Endodermal cell (in vitro differentiated cells): ENCODE data around the gene SEC11C. TPM values are rescaled to one million over a fixed set of nuclear protein-coding genes. Genes with fewer than 3 reads are reported as not detected.

Experiments used
- DNase-seq: peaks from one replicate; pipeline ENCODE4 v3.0.0-alpha.2; 2017
- H3K27ac ChIP-seq: 2 replicates; pipeline ENCODE4 v1.5.1; 2013; ENCODE audit warnings: mild to moderate bottlenecking, low read depth, low read length, moderate library complexity
- H3K27me3 ChIP-seq: 2 replicates; pipeline ENCODE4 v1.6.1; 2013; ENCODE audit warnings: mild to moderate bottlenecking, low read length, moderate library complexity; ENCODE audit not compliant: insufficient read depth, control insufficient read depth, poor library complexity, severe bottlenecking
- H3K36me3 ChIP-seq: 2 replicates; pipeline ENCODE4 v1.7.0; 2013; ENCODE audit warnings: mild to moderate bottlenecking, low read length, moderate library complexity; ENCODE audit not compliant: control insufficient read depth, insufficient read depth
- H3K4me1 ChIP-seq: one replicate; pipeline ENCODE4 v1.7.0; 2013; ENCODE audit warnings: low read length; ENCODE audit not compliant: control insufficient read depth, insufficient read depth
- H3K4me3 ChIP-seq: 2 replicates; pipeline ENCODE4 v1.5.1; 2013; ENCODE audit warnings: mild to moderate bottlenecking, low read length, moderate library complexity
- H3K9ac ChIP-seq: 2 replicates; pipeline ENCODE4 v1.6.1; 2013; ENCODE audit warnings: mild to moderate bottlenecking, low read length, moderate library complexity; ENCODE audit not compliant: poor library complexity, severe bottlenecking; ENCODE audit errors: extremely low read depth
- H3K9me3 ChIP-seq: 2 replicates; pipeline ENCODE4 v1.6.1; 2013; ENCODE audit warnings: mild to moderate bottlenecking, low read length, moderate library complexity; ENCODE audit not compliant: control insufficient read depth
- H3K27ac Mint-ChIP-seq: 2 replicates; pipeline ENCODE4 v1.8.0; 2020; ENCODE audit warnings: mixed read lengths
- H3K27me3 Mint-ChIP-seq: 2 replicates; pipeline ENCODE4 v1.8.0; 2021; ENCODE audit warnings: mild to moderate bottlenecking, mixed read lengths; ENCODE audit not compliant: insufficient read depth
- H3K36me3 Mint-ChIP-seq: 2 replicates; pipeline ENCODE4 v1.8.0; 2020; ENCODE audit warnings: low read depth, mixed read lengths
- H3K4me1 Mint-ChIP-seq: 2 replicates; pipeline ENCODE4 v1.8.0; 2020; ENCODE audit warnings: mixed read lengths
- H3K4me3 Mint-ChIP-seq: 2 replicates; pipeline ENCODE4 v1.8.0; 2020; ENCODE audit warnings: mild to moderate bottlenecking, moderate library complexity, mixed read lengths
- H3K9me3 Mint-ChIP-seq: 2 replicates; pipeline ENCODE4 v1.8.0; 2020; ENCODE audit warnings: mild to moderate bottlenecking, mixed read lengths
- WGBS, 2 experiments: methylation state at CpG; one replicate each; pipeline versions ENCODE4 v1.1.5 to v1.1.7; 2013; ENCODE audit warnings: missing lambda C conversion rate in 2 of 2, mixed read lengths in 1 of 2; ENCODE audit not compliant: insufficient coverage in 1 of 2, insufficient read length in 1 of 2; 5-methylcytosine and 5-hydroxymethylcytosine counted together
- total RNA-seq, 2 donors: library from RNA; stranded (reverse); fragmentation: NEBNext Ultra II Directional in 1 of 2; extraction: Animal tissue kit (Norgen Biotek cat#: 25700) in 1 of 2; gene quantifications; 2 replicates in 1 of 2; 3 replicates in 1 of 2; pipeline ENCODE4 v1.2.1, GENCODE V29; 2021
- TF ChIP-seq, protein P1 (sequence below): fragments of 200-600 bp; sonication (generic); conservative IDR thresholded peaks from 2 replicates; pipeline ENCODE4 v1.5.0; 2021; ENCODE audit warnings: antibody characterized with exemption, mild to moderate bottlenecking

Gene SEC11C
- total RNA-seq, 2 donors from 2014 or later: 38.7 to 39.9 TPM

DNA sequence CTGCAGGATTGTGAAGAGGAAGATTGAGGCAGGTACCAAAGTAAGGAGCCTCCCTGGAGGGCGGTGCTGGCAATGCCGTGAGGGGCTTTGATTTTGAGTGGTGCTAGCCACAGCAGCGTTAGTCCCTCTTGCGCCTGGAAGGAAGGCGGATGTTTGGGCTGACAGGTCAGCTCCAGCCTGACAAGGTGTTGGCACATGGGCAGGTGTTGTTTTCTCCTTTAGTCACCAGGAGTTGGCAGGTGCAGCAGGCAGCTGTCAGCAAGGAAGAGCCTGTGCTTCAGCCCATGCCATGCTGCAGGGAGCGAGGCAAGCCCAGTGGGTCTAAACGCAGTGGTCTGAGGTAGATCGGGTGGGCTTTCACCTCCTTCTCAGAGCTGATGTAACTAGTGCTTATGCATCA, 8.5 kb downstream of the SEC11C start:
- no peak overlapping the region for H3K4me3 ChIP-seq
- H3K27ac Mint-ChIP-seq: no peak overlapping the region
- H3K27me3 ChIP-seq: no peaks in the 10 kb centered on the region
- TF ChIP-seq, protein P1, sequence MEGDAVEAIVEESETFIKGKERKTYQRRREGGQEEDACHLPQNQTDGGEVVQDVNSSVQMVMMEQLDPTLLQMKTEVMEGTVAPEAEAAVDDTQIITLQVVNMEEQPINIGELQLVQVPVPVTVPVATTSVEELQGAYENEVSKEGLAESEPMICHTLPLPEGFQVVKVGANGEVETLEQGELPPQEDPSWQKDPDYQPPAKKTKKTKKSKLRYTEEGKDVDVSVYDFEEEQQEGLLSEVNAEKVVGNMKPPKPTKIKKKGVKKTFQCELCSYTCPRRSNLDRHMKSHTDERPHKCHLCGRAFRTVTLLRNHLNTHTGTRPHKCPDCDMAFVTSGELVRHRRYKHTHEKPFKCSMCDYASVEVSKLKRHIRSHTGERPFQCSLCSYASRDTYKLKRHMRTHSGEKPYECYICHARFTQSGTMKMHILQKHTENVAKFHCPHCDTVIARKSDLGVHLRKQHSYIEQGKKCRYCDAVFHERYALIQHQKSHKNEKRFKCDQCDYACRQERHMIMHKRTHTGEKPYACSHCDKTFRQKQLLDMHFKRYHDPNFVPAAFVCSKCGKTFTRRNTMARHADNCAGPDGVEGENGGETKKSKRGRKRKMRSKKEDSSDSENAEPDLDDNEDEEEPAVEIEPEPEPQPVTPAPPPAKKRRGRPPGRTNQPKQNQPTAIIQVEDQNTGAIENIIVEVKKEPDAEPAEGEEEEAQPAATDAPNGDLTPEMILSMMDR: no peak
- 93 to 96% methylated on average over 8 of the region's 8 CpGs for WGBS, 2 experiments
- peaks cover 2% of the 10 kb centered on the region for H3K4me1 Mint-ChIP-seq
- H3K27ac ChIP-seq: no peak overlapping the region
- no peak overlapping the region for H3K9ac ChIP-seq
- H3K36me3 Mint-ChIP-seq: peaks cover 11% of the 10 kb centered on the region
- no peak for DNase-seq
- no peaks in the 10 kb centered on the region for H3K9me3 ChIP-seq
- no peaks in the 10 kb centered on the region for H3K9me3 Mint-ChIP-seq
- H3K4me1 ChIP-seq: no peaks in the 10 kb centered on the region
- H3K36me3 ChIP-seq: peaks cover 34% of the 10 kb centered on the region
- H3K4me3 Mint-ChIP-seq: no peak overlapping the region
- no peaks in the 10 kb centered on the region for H3K27me3 Mint-ChIP-seq

GRCh38 chr18:59149007-59149406, 9.3 kb downstream of the SEC11C start:
- no peak overlapping the region for H3K4me3 ChIP-seq
- H3K27me3 Mint-ChIP-seq: no peaks in the 10 kb centered on the region
- H3K9ac ChIP-seq: no peak overlapping the region
- DNase-seq: no peak
- H3K4me3 Mint-ChIP-seq: no peak overlapping the region
- peaks cover 14% of the 10 kb centered on the region for H3K36me3 Mint-ChIP-seq
- H3K27ac ChIP-seq: no peak overlapping the region
- H3K4me1 ChIP-seq: no peaks in the 10 kb centered on the region
- 89% methylated on average over 2 of the region's 2 CpGs; no CpG with 5 or more reads in 1 of the 2 experiments for WGBS, 2 experiments
- H3K9me3 Mint-ChIP-seq: no peaks in the 10 kb centered on the region
- H3K4me1 Mint-ChIP-seq: peaks cover 2% of the 10 kb centered on the region
- H3K9me3 ChIP-seq: no peaks in the 10 kb centered on the region
- TF ChIP-seq, protein P1: no peak
- no peak overlapping the region for H3K27ac Mint-ChIP-seq
- peaks cover 40% of the 10 kb centered on the region for H3K36me3 ChIP-seq
- H3K27me3 ChIP-seq: no peaks in the 10 kb centered on the region

GRCh38 chr18:59149416-59149815, 9.7 kb downstream of the SEC11C start:
- Histone ChIP-seq H3K9me3 (no peaks in the 10 kb centered on the region), H3K4me3 (no peak overlapping the region), H3K27me3 (no peaks in the 10 kb centered on the region), H3K36me3 (peaks cover 44% of the 10 kb centered on the region), H3K9ac (no peak overlapping the region), H3K4me1 (no peaks in the 10 kb centered on the region), H3K27ac (no peak overlapping the region)
- TF ChIP-seq, protein P1: no peak
- DNase-seq: no peak
- peaks cover 17% of the 10 kb centered on the region for H3K36me3 Mint-ChIP-seq
- H3K4me1 Mint-ChIP-seq: peaks cover 2% of the 10 kb centered on the region
- no peaks in the 10 kb centered on the region for H3K9me3 Mint-ChIP-seq
- 89 to 93% methylated on average over 4 to 6 of the region's 8 CpGs for WGBS, 2 experiments
- no peaks in the 10 kb centered on the region for H3K27me3 Mint-ChIP-seq
- H3K4me3 Mint-ChIP-seq: no peak overlapping the region
- no peak overlapping the region for H3K27ac Mint-ChIP-seq
